Measurements from ENCODE around the gene CFAP54. TPM values are rescaled to one million over a fixed set of nuclear protein-coding genes. Genes with fewer than 3 reads are reported as not detected.

The CFAP54 gene
- total and polyA plus RNA-seq, 2 experiments from 2014 or later, result 0.07 to 0.76 TPM

DNA sequence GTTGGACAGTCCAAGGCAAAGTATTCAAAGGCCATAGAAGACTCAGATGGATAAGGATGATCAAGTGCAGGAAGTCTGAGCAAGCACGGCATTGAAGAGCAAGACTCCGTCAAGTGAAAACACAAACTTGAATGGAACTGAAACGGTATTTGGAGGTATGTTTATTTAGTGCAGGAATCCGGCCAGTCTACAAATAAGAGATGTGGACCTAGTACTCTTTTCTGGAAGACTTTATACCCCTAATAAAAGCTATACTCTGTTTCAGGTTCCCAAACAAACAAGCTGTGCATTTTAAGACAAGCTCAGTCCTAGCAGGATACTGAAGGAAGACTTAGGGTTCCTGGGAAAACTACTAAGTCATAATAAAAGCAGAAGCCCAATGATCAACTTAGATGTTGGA, 316.9 kb downstream of the CFAP54 start:
- Mint-ChIP-seq H3K27me3 (ENCODE audit: insufficient read depth, low read depth, poor library complexity) (peaks cover 4% of the 10 kb centered on the region), H3K4me3 (no peak overlapping the region), H3K9me3 (no peaks in the 10 kb centered on the region), H3K4me1 (no peaks in the 10 kb centered on the region), H3K36me3 (ENCODE audit: low read depth) (no peaks in the 10 kb centered on the region), H3K27ac (no peak overlapping the region)
- Histone ChIP-seq H3K4me2 (no peak overlapping the region), H3K79me2 (replicated peaks; ENCODE audit: insufficient read depth) (no peaks in the 10 kb centered on the region), H3K4me3 (no peak overlapping the region), H3K27me3 (ENCODE audit: insufficient read depth) (no peaks in the 10 kb centered on the region), H3K9me2 (ENCODE audit: insufficient read depth) (peaks cover 8% of the 10 kb centered on the region; the same call in 1 of the 2 replicates), H4K20me1 (replicated peaks; ENCODE audit: insufficient read depth) (no peaks in the 10 kb centered on the region), H3K4me1 (ENCODE audit: insufficient read depth) (peaks cover 6% of the 10 kb centered on the region; the same call in 1 of the 2 replicates), H3K36me3 (ENCODE audit: insufficient read depth) (no peaks in the 10 kb centered on the region), H3K27ac (ENCODE audit: low read depth) (no peak overlapping the region), H3F3A (replicated peaks; ENCODE audit: low read depth) (no peaks in the 10 kb centered on the region), H2AFZ (no peak overlapping the region)
- no peak for ATAC-seq
- no peak for TF ChIP-seq ZNF462 (CRISPR knock-in tag; IDR thresholded peaks at IDR 0.05)
- TF ChIP-seq ETS1 (IDR thresholded peaks at IDR 0.05), result no peak
- no peak for TF ChIP-seq NANOG (IDR thresholded peaks at IDR 0.05; ENCODE audit: borderline replicate concordance)
- TF ChIP-seq STAT1 (IDR thresholded peaks at IDR 0.05; ENCODE audit: unreplicated experiment), result no peak
- no peak for TF ChIP-seq ZNF114 (CRISPR knock-in tag; IDR thresholded peaks at IDR 0.05)
- no peak for TF ChIP-seq JUNB (IDR thresholded peaks at IDR 0.05; ENCODE audit: unreplicated experiment)
- TF ChIP-seq CTCF (conservative IDR thresholded peaks at IDR 0.05; ENCODE audit: low read depth in 2 of 2), result no peak
- TF ChIP-seq REST (IDR thresholded peaks at IDR 0.05; ENCODE audit: unreplicated experiment), result no peak
- no peak for TF ChIP-seq ZNF331 (CRISPR knock-in tag; IDR thresholded peaks at IDR 0.05; ENCODE audit: low read depth)
- TF ChIP-seq EZH2 (IDR thresholded peaks at IDR 0.05; ENCODE audit: low read depth, unreplicated experiment), result no peak
- no peak for TF ChIP-seq CREB1 (CRISPR knock-in tag; IDR thresholded peaks at IDR 0.05; ENCODE audit: low read depth)
- no peak for TF ChIP-seq EZH2phosphoT487 (IDR thresholded peaks at IDR 0.05; ENCODE audit: unreplicated experiment)
- TF ChIP-seq POLR2AphosphoS5 (IDR thresholded peaks at IDR 0.05; ENCODE audit: low read depth), result no peak
- no peak for DNase-seq (ENCODE audit: low spot score)
